ENCODE results near the gene RALGAPA1. TPM values are rescaled to one million over a fixed set of nuclear protein-coding genes. Genes with fewer than 3 reads are reported as not detected.

The RALGAPA1 gene
- total RNA-seq, 1 donor from 2014 or later: 64.5 TPM

DNA sequence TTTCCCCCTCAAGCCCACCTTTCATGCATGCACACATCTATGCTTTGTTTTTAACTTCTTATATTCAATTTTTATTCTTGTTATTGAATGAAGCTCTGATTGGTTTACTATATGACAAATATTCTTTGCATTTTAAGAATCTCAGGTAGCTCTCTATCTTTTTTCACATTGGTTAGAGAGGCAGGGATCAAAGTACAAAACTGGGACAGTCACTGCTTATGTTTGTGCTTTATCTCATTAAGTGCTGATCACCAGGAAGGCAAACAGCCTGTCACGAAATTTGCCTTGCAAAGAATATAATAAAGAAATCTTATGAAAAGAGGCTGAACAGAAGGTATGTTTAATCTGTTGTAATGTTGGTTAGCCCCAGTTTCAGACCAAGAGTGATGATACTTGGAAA is 304.8 kb downstream of the RALGAPA1 start:
- H3K4me3 Mint-ChIP-seq: no peak overlapping the region
- peaks cover 64% of the 10 kb centered on the region for H3K27me3 Mint-ChIP-seq (ENCODE audit: low read depth)
- no peaks in the 10 kb centered on the region for H3K4me1 Mint-ChIP-seq
- no peak overlapping the region for H3K27ac Mint-ChIP-seq
- H3K9me3 Mint-ChIP-seq: peaks cover 7% of the 10 kb centered on the region
- TF ChIP-seq, protein P1, sequence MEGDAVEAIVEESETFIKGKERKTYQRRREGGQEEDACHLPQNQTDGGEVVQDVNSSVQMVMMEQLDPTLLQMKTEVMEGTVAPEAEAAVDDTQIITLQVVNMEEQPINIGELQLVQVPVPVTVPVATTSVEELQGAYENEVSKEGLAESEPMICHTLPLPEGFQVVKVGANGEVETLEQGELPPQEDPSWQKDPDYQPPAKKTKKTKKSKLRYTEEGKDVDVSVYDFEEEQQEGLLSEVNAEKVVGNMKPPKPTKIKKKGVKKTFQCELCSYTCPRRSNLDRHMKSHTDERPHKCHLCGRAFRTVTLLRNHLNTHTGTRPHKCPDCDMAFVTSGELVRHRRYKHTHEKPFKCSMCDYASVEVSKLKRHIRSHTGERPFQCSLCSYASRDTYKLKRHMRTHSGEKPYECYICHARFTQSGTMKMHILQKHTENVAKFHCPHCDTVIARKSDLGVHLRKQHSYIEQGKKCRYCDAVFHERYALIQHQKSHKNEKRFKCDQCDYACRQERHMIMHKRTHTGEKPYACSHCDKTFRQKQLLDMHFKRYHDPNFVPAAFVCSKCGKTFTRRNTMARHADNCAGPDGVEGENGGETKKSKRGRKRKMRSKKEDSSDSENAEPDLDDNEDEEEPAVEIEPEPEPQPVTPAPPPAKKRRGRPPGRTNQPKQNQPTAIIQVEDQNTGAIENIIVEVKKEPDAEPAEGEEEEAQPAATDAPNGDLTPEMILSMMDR (IDR thresholded peaks at IDR 0.05; ENCODE audit: unreplicated experiment): no peak
- DNase-seq (ENCODE audit: low spot score in 2 of 2, unreplicated experiment in 2 of 2): no peak
- H3K36me3 Mint-ChIP-seq: no peaks in the 10 kb centered on the region

GRCh38 chr14:35503646-35504045 is 305.4 kb downstream of the RALGAPA1 start:
- TF ChIP-seq, protein P1 (IDR thresholded peaks at IDR 0.05; ENCODE audit: unreplicated experiment): no peak
- Mint-ChIP-seq H3K9me3 (peaks cover 7% of the 10 kb centered on the region), H3K27me3 (ENCODE audit: low read depth) (peaks cover 62% of the 10 kb centered on the region), H3K4me3 (no peak overlapping the region), H3K36me3 (no peaks in the 10 kb centered on the region), H3K27ac (no peak overlapping the region), H3K4me1 (no peaks in the 10 kb centered on the region)
- DNase-seq (ENCODE audit: low spot score in 2 of 2, unreplicated experiment in 2 of 2): no peak

DNA sequence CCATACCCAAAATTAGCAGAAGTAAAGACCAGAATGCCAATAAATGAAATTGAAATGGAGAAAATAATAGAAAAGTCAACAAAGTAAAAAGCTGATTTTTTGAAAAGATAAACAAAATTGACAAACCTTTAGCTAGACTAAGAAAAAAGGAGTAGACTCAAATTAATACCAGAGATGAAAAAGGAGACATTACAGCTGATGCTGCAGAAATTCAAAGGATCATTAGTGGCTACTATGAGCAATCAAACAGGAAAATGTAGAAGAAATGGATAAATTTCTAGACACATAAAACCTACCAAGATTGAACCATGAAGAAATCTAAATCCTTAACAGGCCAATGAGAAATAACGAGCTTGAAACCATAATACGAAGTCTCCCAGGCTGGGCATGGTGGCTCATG is 309.9 kb downstream of the RALGAPA1 start:
- no peak overlapping the region for H3K27ac Mint-ChIP-seq
- peaks cover 7% of the 10 kb centered on the region for H3K9me3 Mint-ChIP-seq
- no peaks in the 10 kb centered on the region for H3K4me1 Mint-ChIP-seq
- DNase-seq (ENCODE audit: low spot score in 2 of 2, unreplicated experiment in 2 of 2): no peak
- peaks cover 40% of the 10 kb centered on the region for H3K27me3 Mint-ChIP-seq (ENCODE audit: low read depth)
- TF ChIP-seq, protein P1 (IDR thresholded peaks at IDR 0.05; ENCODE audit: unreplicated experiment): no peak
- no peaks in the 10 kb centered on the region for H3K36me3 Mint-ChIP-seq
- H3K4me3 Mint-ChIP-seq: no peak overlapping the region

GRCh38 chr14:35495278-35495677 is 313.8 kb downstream of the RALGAPA1 start:
- TF ChIP-seq, protein P1 (IDR thresholded peaks at IDR 0.05; ENCODE audit: unreplicated experiment): no peak
- H3K36me3 Mint-ChIP-seq: no peaks in the 10 kb centered on the region
- DNase-seq (ENCODE audit: low spot score in 2 of 2, unreplicated experiment in 2 of 2): no peak
- H3K4me1 Mint-ChIP-seq: no peaks in the 10 kb centered on the region
- H3K4me3 Mint-ChIP-seq: no peak overlapping the region
- H3K27me3 Mint-ChIP-seq (ENCODE audit: low read depth): peaks cover 14% of the 10 kb centered on the region
- no peak overlapping the region for H3K27ac Mint-ChIP-seq
- peaks cover 26% of the 10 kb centered on the region for H3K9me3 Mint-ChIP-seq

DNA sequence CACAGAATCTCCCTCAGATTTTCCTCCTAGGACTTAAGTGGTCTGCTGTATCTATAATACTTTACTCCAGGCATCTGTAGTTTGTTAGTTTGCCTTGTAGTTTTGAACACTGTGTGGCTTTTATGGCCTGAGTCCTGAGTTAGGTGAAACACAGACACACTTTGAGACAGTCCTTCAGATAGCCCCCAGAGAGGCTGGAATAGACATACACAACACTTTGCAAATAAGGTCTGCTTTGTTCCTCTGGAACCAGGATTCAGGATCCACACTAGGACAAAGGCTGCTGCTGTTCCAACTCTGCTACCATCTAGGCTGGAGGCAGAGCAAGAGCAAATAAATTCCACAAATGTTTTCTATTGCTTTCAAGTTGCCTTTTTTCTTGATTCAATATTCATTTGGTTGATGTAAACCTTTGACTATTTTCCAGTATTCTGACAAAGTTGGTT is 316.5 kb downstream of the RALGAPA1 start:
- H3K27me3 Mint-ChIP-seq (ENCODE audit: low read depth): peaks cover 2% of the 10 kb centered on the region
- no peak for DNase-seq (ENCODE audit: low spot score in 2 of 2, unreplicated experiment in 2 of 2)
- peaks cover 26% of the 10 kb centered on the region for H3K9me3 Mint-ChIP-seq
- H3K27ac Mint-ChIP-seq: no peak overlapping the region
- no peak overlapping the region for H3K4me3 Mint-ChIP-seq
- TF ChIP-seq, protein P1 (IDR thresholded peaks at IDR 0.05; ENCODE audit: unreplicated experiment): no peak
- no peaks in the 10 kb centered on the region for H3K4me1 Mint-ChIP-seq
- no peaks in the 10 kb centered on the region for H3K36me3 Mint-ChIP-seq

Other genes starting within 250 kb of the RALGAPA1 start
- gene BRMS1L, start 17.0 kb upstream of the RALGAPA1 start, total RNA-seq: 15.4 to 16.5 TPM (median 15.9 TPM) in 3 replicates

Data from mesothelial cell of epicardium (in vitro differentiated cells).